ENCODE results near the gene SPTB.

GRCh38 chr14:64918216-64918615, 38.5 kb upstream of the SPTB start:
- TF ChIP-seq CTCF (IDR thresholded peaks at IDR 0.05) (no peak), EP300 (IDR thresholded peaks at IDR 0.05) (no peak), POLR2A (IDR thresholded peaks at IDR 0.05) (no peak)
